Pancreas (tissue), 10 donors: Measurements from ENCODE around the gene LRRC34. TPM values are rescaled to one million over a fixed set of nuclear protein-coding genes. Genes with fewer than 3 reads are reported as not detected.

Experiments used
- ATAC-seq, 4 donors: fragments of 200-7000 bp; cut with Tn5 transposase; one replicate each; pipeline versions ENCODE4 v1.8.0 to v1.9.1; 2020; ENCODE audit warnings: mild to moderate bottlenecking in 4 of 4, moderate library complexity in 4 of 4
- DNase-seq, 6 donors: peaks; one replicate each; pipeline ENCODE4 v3.0.0-alpha.2; 2020
- FAIRE-seq: peaks from 2 replicates; lab custom pipeline; 2012; peaks lifted over from hg19 to GRCh38; lab: Jason Lieb, UNC
- H3K27ac ChIP-seq, 4 donors: fragments of 200-600 bp; sonication (generic); 1 replicate in 3 of 4; 2 replicates in 1 of 4; pipeline versions ENCODE4 v1.5.0 to v1.8.0; 2020
- H3K27me3 ChIP-seq, 4 donors: fragments of 200-600 bp; one replicate each; pipeline ENCODE4 v1.8.0; 2021
- H3K36me3 ChIP-seq, 3 donors: fragments of 200-600 bp; sonication (generic) in 1 of 3; one replicate each; pipeline versions ENCODE4 v1.5.0 to v1.8.0; 2020 to 2021
- H3K4me1 ChIP-seq, 3 donors: fragments of 200-600 bp; one replicate each; pipeline ENCODE4 v1.8.0; 2021
- H3K4me3 ChIP-seq, 4 donors: fragments of 200-600 bp; sonication (generic) in 2 of 4; one replicate each; pipeline versions ENCODE4 v1.5.0 to v1.8.0; 2020 to 2021
- H3K9me3 ChIP-seq, 4 donors: fragments of 200-600 bp; one replicate each; pipeline ENCODE4 v1.8.0; 2021
- WGBS, 2 donors: extraction: QIAGEN DNeasy Blood & Tissue Kit; methylation state at CpG; one replicate each; pipeline ENCODE4 v1.1.7; 2013; 5-methylcytosine and 5-hydroxymethylcytosine counted together
- intact Hi-C, 3 donors: fragments of 100-400 bp; cut with DNase I; formaldehyde crosslinking; loops; one replicate each; pipeline versions ENCODE4 v1.11.1 to v1.14.2; 2022
- polyA plus RNA-seq, 2 donors: library from polyadenylated mRNA; stranded (reverse); fragments of 200-250 nt; gene quantifications; one replicate each; pipeline ENCODE4 v1.2.3, GENCODE V29; 2013
- total RNA-seq, 6 donors: library from RNA; stranded (reverse); fragmentation: NEBNext Ultra II Directional in 4 of 6; extraction: Animal tissue kit (Norgen Biotek cat#: 25700) in 4 of 6; gene quantifications; one replicate each; pipeline versions ENCODE4 v1.2.1 to v1.2.4, GENCODE V29; 2021 to 2023
- TF ChIP-seq, protein P1 (sequence below), 4 donors: fragments of 200-600 bp; sonication (generic) in 3 of 4; IDR thresholded peaks; one replicate each; pipeline versions ENCODE4 v1.5.0 to v1.8.0; 2021; ENCODE audit warnings: antibody characterized with exemption in 4 of 4
- donor health status: healthy with polysubstance abuse.
- donor health status: DM: no; HTN: no; CAD: no; lungs with moderate emphysema.
- donor health status: DM: no; HTN: no; CAD: no.
- donor health status: control.
- donor health status: control.
- donor health status: Bipolar disorder and iron deficiency.
- donor health status: DM: yes; HTN: yes; CAD: no.
- donor health status: DM: no; HTN: no; CAD: no.
- donor health status: DM: no; HTN: no; CAD: no.
- donor health status: DM: yes; HTN: yes; CAD: no.

Gene LRRC34
- total and polyA plus RNA-seq, 8 donors, result 0.14 to 1.9 (median 0.74) TPM

DNA sequence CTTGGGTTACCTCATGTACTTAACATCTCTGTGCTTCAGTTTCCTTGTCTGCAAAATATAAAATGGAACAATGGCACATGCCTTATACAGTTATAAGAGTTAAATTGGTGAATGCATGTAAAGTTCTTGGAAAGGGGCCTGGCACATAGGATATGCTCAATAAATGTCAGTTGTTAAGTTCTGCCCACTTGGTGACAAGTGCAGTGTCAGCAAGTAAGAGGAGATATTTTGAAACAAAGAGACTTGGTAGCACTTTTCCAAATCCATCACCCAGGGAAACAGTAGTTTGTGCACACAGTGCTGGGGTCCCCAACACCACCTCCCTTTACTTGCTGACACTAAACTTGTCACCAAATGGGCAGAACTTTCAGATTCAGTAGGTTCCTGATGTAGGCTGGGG lies 37.9 kb upstream of the LRRC34 start:
- H3K9me3 ChIP-seq, result no peaks in the 10 kb centered on the region
- intact Hi-C loops, result no loop called here
- H3K27me3 ChIP-seq, result no peaks in the 10 kb centered on the region
- no peak for FAIRE-seq
- no peak for ATAC-seq
- DNase-seq, result no peak
- H3K27ac ChIP-seq, result no peak overlapping the region
- H3K36me3 ChIP-seq, result no peaks in the 10 kb centered on the region
- H3K4me3 ChIP-seq, result no peak overlapping the region
- no peaks in the 10 kb centered on the region for H3K4me1 ChIP-seq
- TF ChIP-seq, protein P1, sequence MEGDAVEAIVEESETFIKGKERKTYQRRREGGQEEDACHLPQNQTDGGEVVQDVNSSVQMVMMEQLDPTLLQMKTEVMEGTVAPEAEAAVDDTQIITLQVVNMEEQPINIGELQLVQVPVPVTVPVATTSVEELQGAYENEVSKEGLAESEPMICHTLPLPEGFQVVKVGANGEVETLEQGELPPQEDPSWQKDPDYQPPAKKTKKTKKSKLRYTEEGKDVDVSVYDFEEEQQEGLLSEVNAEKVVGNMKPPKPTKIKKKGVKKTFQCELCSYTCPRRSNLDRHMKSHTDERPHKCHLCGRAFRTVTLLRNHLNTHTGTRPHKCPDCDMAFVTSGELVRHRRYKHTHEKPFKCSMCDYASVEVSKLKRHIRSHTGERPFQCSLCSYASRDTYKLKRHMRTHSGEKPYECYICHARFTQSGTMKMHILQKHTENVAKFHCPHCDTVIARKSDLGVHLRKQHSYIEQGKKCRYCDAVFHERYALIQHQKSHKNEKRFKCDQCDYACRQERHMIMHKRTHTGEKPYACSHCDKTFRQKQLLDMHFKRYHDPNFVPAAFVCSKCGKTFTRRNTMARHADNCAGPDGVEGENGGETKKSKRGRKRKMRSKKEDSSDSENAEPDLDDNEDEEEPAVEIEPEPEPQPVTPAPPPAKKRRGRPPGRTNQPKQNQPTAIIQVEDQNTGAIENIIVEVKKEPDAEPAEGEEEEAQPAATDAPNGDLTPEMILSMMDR (IDR thresholded peaks at IDR 0.05), result no peak

DNA sequence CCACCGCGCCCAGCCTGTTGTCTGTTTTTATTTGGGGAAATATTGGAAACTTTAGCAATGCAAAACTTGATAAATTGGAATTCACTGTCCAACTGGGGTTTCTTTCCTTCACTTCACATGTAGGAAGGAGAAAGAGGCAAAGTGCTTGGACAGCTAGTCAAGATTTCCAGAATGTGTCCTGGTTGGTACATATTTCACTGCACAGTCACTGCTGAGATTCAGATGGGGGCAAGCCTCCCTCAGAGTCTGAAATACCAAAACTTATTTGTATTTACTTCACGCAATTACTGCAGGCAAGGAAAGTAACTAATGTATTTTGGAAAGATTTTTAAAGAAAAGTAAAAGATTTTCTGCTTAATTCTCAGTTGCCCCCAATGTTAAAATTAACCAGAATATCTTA lies 36.0 kb upstream of the LRRC34 start:
- Histone ChIP-seq H3K27me3 (no peaks in the 10 kb centered on the region), H3K9me3 (no peaks in the 10 kb centered on the region), H3K36me3 (no peaks in the 10 kb centered on the region), H3K4me1 (no peaks in the 10 kb centered on the region), H3K4me3 (no peak overlapping the region), H3K27ac (no peak overlapping the region)
- no peak for DNase-seq
- TF ChIP-seq, protein P1 (IDR thresholded peaks at IDR 0.05), result no peak
- WGBS, 2 donors, result 94 to 95% methylated on average over 3 of the region's 3 CpGs
- intact Hi-C loops, result no loop called here
- FAIRE-seq, result no peak
- no peak for ATAC-seq

DNA sequence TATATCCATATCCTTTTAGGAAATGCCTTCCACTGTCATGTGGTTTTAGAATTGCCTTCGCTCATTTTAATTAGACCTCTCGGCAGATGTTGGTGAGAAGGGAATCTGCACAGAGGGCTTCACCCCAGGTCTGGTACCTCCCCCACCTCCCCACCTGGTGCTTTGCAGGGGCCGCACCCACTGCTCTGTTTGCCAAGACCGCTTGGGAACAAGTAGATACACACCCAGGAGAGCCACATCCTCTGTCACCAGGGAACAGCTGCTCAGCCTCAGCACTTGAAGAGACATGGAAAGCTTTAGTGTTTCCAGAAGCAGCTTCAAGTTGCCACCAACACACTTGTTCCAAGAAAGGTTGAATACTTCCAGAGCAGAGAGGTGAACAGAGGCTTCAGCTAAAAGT lies 35.2 kb upstream of the LRRC34 start:
- intact Hi-C loops, result no loop called here
- DNase-seq (no peak), FAIRE-seq (no peak), ATAC-seq (no peak)
- Histone ChIP-seq H3K27ac (no peak overlapping the region), H3K4me1 (no peaks in the 10 kb centered on the region), H3K36me3 (no peaks in the 10 kb centered on the region), H3K9me3 (no peaks in the 10 kb centered on the region), H3K27me3 (no peaks in the 10 kb centered on the region), H3K4me3 (no peak overlapping the region)
- TF ChIP-seq, protein P1 (IDR thresholded peaks at IDR 0.05), result no peak
- 57 to 59% methylated on average over 4 of the region's 4 CpGs for WGBS, 2 donors

DNA sequence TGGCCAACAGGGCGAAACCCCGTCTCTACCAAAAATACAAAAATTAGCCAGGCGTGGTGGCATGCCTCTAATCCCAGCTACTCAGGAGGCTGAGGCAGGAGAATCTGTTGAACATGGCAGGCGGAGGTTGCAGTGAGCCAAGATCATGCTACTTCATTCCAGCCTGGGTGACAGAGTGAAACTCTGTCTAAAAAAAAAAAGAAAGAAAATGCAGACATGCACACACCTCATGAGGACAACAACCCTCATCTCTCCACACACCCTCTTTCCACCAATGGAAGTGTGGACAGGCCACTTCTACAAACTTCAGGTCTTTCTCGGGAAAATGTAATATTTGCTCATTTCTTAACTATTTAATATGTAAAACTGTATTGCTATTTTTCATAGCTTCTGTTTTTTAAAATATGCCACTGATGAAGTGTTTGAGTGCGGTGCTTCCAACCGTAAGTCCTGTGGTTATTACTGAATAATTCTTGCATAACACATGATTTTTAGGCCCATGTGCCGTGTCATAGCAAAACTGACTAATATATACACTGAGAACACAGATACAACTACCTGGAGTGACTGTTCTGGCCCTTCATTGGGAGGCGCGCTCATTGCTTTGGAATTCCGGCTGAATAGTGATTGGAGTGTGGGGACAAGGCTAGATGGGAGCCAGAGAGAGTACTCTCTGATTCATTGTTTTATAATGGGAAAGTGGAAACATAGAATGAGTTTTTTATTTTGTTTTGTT lies 33.9 kb upstream of the LRRC34 start:
- H3K9me3 ChIP-seq, result no peaks in the 10 kb centered on the region
- no peak overlapping the region for H3K27ac ChIP-seq
- no peak overlapping the region for H3K4me3 ChIP-seq
- H3K4me1 ChIP-seq, result no peaks in the 10 kb centered on the region
- H3K27me3 ChIP-seq, result no peaks in the 10 kb centered on the region
- intact Hi-C loops, result no loop called here
- 87 to 93% methylated on average over 11 of the region's 11 CpGs for WGBS, 2 donors
- DNase-seq (no peak), ATAC-seq (no peak), FAIRE-seq (no peak)
- TF ChIP-seq, protein P1 (IDR thresholded peaks at IDR 0.05), result no peak
- no peaks in the 10 kb centered on the region for H3K36me3 ChIP-seq

DNA sequence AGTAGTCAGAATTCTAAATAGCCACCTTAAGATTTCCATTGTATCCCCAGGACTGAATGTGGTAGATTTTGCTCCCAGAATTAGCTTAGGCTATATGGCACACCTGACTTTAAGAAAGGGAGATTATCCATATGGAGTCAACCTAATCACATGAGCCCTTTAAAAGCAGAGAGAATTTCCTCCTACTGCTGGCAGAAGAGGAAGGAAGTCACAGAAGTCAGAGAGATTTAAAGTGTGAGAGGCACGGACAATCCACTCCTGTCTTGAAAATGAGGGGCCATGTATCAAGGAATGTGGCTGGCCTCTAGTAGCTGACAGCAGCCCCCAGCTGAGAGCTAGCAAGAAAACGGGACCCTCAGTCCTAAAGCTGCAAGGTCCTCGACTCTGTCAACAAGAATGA lies 30.3 kb upstream of the LRRC34 start:
- no peak overlapping the region for H3K4me3 ChIP-seq
- H3K27me3 ChIP-seq, result no peaks in the 10 kb centered on the region
- WGBS, 2 donors, result 74% methylated on average over 3 of the region's 3 CpGs
- H3K36me3 ChIP-seq, result no peaks in the 10 kb centered on the region
- DNase-seq (no peak), FAIRE-seq (no peak), ATAC-seq (no peak)
- intact Hi-C loops, result no loop called here
- TF ChIP-seq, protein P1 (IDR thresholded peaks at IDR 0.05), result no peak
- H3K9me3 ChIP-seq, result no peaks in the 10 kb centered on the region
- H3K4me1 ChIP-seq, result no peaks in the 10 kb centered on the region
- no peak overlapping the region for H3K27ac ChIP-seq
